GM12873 (cell line): ENCODE results near the gene ADM5.

Experiments
- CTCF ChIP-seq: IDR thresholded peaks from 2 replicates; pipeline ENCODE4 v1.5.1; 2012; ENCODE audit warnings: low read depth, mild to moderate bottlenecking, moderate library complexity, low read length, control low read depth; ENCODE audit not compliant: insufficient read depth; ENCODE audit errors: missing control alignments

Gene ADM5

GRCh38 chr19:49662011-49662410, 27.4 kb upstream of the ADM5 start:
- TF ChIP-seq CTCF, result no peak

- TF ChIP-seq CTCF, result no peak
Observed at GRCh38 chr19:49663224-49663623, 26.2 kb upstream of the ADM5 start.

GRCh38 chr19:49664171-49665035, 25.0 kb upstream of the ADM5 start:
- TF ChIP-seq CTCF, result no peak

GRCh38 chr19:49665036-49665350, 24.4 kb upstream of the ADM5 start:
- TF ChIP-seq CTCF, result no peak

GRCh38 chr19:49665351-49666119, 23.9 kb upstream of the ADM5 start, which contains the start of the genes BCL2L12 and IRF3:
TSS of gene BCL2L12 (plus strand) at chr19:49665933. CDS start at chr19:49666693, 760 bp downstream.
TSS of gene IRF3 (minus strand) at chr19:49665857. CDS start at chr19:49664838, 1,019 bp downstream.
- TF ChIP-seq CTCF, result no peak

- no peak for TF ChIP-seq CTCF
Observed at GRCh38 chr19:49666120-49666444, 23.3 kb upstream of the ADM5 start.

GRCh38 chr19:49667473-49667872, 21.9 kb upstream of the ADM5 start:
- TF ChIP-seq CTCF, result no peak
